ENCODE results near the gene HOXA2. TPM values are rescaled to one million over a fixed set of nuclear protein-coding genes. Genes with fewer than 3 reads are reported as not detected.

HOXA2 gene
- total RNA-seq, 2 experiments from 2014 or later, result 0.25 to 0.42 TPM

DNA sequence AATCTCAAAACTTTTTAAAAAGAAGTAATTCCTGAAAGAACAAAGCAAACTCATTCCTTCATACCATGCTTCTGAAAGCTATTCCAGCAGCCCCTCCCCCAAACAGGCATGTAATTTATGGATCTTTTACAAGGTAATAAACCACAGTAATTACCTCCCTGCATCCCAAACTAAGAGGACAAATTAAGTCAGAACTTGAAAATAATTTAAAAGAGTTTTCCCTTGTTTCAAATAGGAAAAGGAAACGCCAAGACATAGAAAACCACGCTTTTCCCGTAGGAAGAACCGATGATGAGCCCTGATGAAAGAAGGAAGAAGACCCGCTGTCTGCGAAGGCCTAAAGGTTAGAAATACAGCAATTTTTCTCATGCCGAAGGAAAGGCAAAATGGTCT lies 19.2 kb upstream of the HOXA2 start:
- CTCF ChIA-PET (ENCODE audit: unreplicated experiment), result no interaction called here
- Histone ChIP-seq H3K4me2 (ENCODE audit: low read length) (no peak overlapping the region), H2AFZ (ENCODE audit: low read length) (no peak overlapping the region), H3K4me1 (ENCODE audit: insufficient read depth, low read length, poor library complexity, severe bottlenecking) (no peaks in the 10 kb centered on the region), H3K79me2 (ENCODE audit: insufficient read depth, low read depth, low read length) (no peaks in the 10 kb centered on the region), H3K9me3 (ENCODE audit: low read length) (no peaks in the 10 kb centered on the region), H3K9me2 (ENCODE audit: insufficient read depth, low read length) (no peaks in the 10 kb centered on the region), H3K27ac (ENCODE audit: low read depth, low read length, poor library complexity, severe bottlenecking) (no peak overlapping the region), H4K20me1 (ENCODE audit: insufficient read depth, low read length) (no peaks in the 10 kb centered on the region), H3K36me3 (ENCODE audit: insufficient read depth, low read length) (no peaks in the 10 kb centered on the region), H3K4me3 (ENCODE audit: low read depth, low read length, poor library complexity, severe bottlenecking) (no peak overlapping the region)
- DNase-seq (ENCODE audit: low spot score), result no peak
- no peak for TF ChIP-seq EZH2phosphoT487 (IDR thresholded peaks at IDR 0.05; ENCODE audit: borderline replicate concordance, low read depth, low read length)
- TF ChIP-seq, protein P1, sequence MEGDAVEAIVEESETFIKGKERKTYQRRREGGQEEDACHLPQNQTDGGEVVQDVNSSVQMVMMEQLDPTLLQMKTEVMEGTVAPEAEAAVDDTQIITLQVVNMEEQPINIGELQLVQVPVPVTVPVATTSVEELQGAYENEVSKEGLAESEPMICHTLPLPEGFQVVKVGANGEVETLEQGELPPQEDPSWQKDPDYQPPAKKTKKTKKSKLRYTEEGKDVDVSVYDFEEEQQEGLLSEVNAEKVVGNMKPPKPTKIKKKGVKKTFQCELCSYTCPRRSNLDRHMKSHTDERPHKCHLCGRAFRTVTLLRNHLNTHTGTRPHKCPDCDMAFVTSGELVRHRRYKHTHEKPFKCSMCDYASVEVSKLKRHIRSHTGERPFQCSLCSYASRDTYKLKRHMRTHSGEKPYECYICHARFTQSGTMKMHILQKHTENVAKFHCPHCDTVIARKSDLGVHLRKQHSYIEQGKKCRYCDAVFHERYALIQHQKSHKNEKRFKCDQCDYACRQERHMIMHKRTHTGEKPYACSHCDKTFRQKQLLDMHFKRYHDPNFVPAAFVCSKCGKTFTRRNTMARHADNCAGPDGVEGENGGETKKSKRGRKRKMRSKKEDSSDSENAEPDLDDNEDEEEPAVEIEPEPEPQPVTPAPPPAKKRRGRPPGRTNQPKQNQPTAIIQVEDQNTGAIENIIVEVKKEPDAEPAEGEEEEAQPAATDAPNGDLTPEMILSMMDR (conservative IDR thresholded peaks at IDR 0.05; ENCODE audit: low read length), result no peak
- POLR2A ChIA-PET, result no interaction called here
- BruUV-seq (replicated peaks), result no TSS peak
- intact Hi-C loops (cut with micrococcal nuclease; ENCODE audit: unreplicated experiment), result no loop called here

DNA sequence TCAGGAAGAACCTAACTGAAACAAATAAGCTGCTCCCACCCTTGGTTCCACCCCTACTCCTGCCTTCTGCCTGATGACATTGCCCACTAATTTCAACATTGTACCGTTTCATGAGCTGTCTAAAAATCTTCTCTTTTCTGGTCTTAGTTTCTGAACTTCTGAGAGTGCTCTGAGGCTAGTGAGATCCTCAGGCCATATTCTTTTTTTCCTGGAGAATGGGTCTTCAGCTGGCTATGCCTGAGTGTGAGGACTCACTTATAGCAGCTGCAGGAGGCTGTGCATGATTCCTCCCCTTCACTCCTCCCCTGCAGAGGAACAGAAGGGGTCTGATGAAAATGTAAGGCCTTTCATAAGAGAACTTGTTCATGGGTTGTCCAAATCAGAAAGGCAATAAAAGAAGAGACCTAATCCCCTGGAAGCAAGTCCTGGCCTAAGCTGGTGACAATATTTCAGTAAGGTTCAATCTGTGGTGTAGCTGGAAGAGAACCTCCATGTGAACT lies 17.0 kb upstream of the HOXA2 start:
- intact Hi-C loops (cut with micrococcal nuclease; ENCODE audit: unreplicated experiment), result no loop called here
- TF ChIP-seq, protein P1 (conservative IDR thresholded peaks at IDR 0.05; ENCODE audit: low read length), result no peak
- no peak for TF ChIP-seq EZH2phosphoT487 (IDR thresholded peaks at IDR 0.05; ENCODE audit: borderline replicate concordance, low read depth, low read length)
- H3K4me3 ChIP-seq (ENCODE audit: low read depth, low read length, poor library complexity, severe bottlenecking), result no peak overlapping the region
- CTCF ChIA-PET (ENCODE audit: unreplicated experiment), result no interaction called here
- no peak overlapping the region for H3K27ac ChIP-seq (ENCODE audit: low read depth, low read length, poor library complexity, severe bottlenecking)
- H3K4me2 ChIP-seq (ENCODE audit: low read length), result no peak overlapping the region
- BruUV-seq (replicated peaks), result no TSS peak
- no peaks in the 10 kb centered on the region for H3K9me2 ChIP-seq (ENCODE audit: insufficient read depth, low read length)
- DNase-seq (ENCODE audit: low spot score), result no peak
- no peaks in the 10 kb centered on the region for H4K20me1 ChIP-seq (ENCODE audit: insufficient read depth, low read length)
- no peaks in the 10 kb centered on the region for H3K79me2 ChIP-seq (ENCODE audit: insufficient read depth, low read depth, low read length)
- no peaks in the 10 kb centered on the region for H3K4me1 ChIP-seq (ENCODE audit: insufficient read depth, low read length, poor library complexity, severe bottlenecking)
- H2AFZ ChIP-seq (ENCODE audit: low read length), result no peak overlapping the region
- POLR2A ChIA-PET, result interaction anchor here (0.6 to 1.0 kb wide), 2 partner anchors 11 to 29 kb away, joined by 3 to 4 read pairs; partner anchors contain the start of gene HOXA4
- H3K36me3 ChIP-seq (ENCODE audit: insufficient read depth, low read length), result no peaks in the 10 kb centered on the region
- no peaks in the 10 kb centered on the region for H3K9me3 ChIP-seq (ENCODE audit: low read length)

DNA sequence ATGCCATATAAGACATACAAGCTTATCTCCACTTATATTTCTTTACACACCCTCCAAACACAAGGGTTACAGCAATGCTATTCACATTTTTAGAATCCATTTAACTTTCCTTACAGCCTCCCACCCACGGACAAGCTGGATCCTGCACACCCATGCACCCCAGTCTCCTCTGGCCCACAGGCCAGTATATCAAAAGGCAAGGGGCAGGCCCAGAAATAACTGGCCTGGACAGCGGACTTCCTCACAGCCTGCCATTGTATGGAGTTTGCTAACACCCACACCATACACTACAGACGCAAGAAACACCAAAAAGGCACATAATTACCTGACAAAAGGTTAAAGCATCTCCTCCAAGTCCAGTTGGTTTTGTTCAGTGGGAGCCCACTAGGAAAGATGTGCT lies 16.1 kb upstream of the HOXA2 start:
- CTCF ChIA-PET (ENCODE audit: unreplicated experiment), result no interaction called here
- no peak for DNase-seq (ENCODE audit: low spot score)

More for the DNA sequence above, 16.1 kb upstream of the HOXA2 start:
- no peaks in the 10 kb centered on the region for H3K9me3 ChIP-seq (ENCODE audit: low read length)
- intact Hi-C loops (cut with micrococcal nuclease; ENCODE audit: unreplicated experiment), result no loop called here
- no peak overlapping the region for H3K4me2 ChIP-seq (ENCODE audit: low read length)
- no peaks in the 10 kb centered on the region for H3K36me3 ChIP-seq (ENCODE audit: insufficient read depth, low read length)
- no peak overlapping the region for H2AFZ ChIP-seq (ENCODE audit: low read length)
- H3K9me2 ChIP-seq (ENCODE audit: insufficient read depth, low read length), result no peaks in the 10 kb centered on the region
- H4K20me1 ChIP-seq (ENCODE audit: insufficient read depth, low read length), result no peaks in the 10 kb centered on the region
- no peak overlapping the region for H3K4me3 ChIP-seq (ENCODE audit: low read depth, low read length, poor library complexity, severe bottlenecking)
- no TSS peak for BruUV-seq (replicated peaks)
- no peak overlapping the region for H3K27ac ChIP-seq (ENCODE audit: low read depth, low read length, poor library complexity, severe bottlenecking)
- no peaks in the 10 kb centered on the region for H3K79me2 ChIP-seq (ENCODE audit: insufficient read depth, low read depth, low read length)
- no peaks in the 10 kb centered on the region for H3K4me1 ChIP-seq (ENCODE audit: insufficient read depth, low read length, poor library complexity, severe bottlenecking)
- TF ChIP-seq, protein P1 (conservative IDR thresholded peaks at IDR 0.05; ENCODE audit: low read length), result no peak
- TF ChIP-seq EZH2phosphoT487 (IDR thresholded peaks at IDR 0.05; ENCODE audit: borderline replicate concordance, low read depth, low read length), result no peak
- POLR2A ChIA-PET, result no interaction called here

Measured in OCI-LY7 (cell line).